Large intestine (tissue), 3 donors: Measurements from ENCODE around the gene MMP23B. TPM values are rescaled to one million over a fixed set of nuclear protein-coding genes. Genes with fewer than 3 reads are reported as not detected.
"Not testable (repeated sequence)": the region's sequence is repeated elsewhere in the genome, so short reads cannot be mapped to it uniquely, and the experiment has no call there.

Experiments
- DNase-seq, 2 donors: peaks; one replicate each; pipeline versions ENCODE4 v3.0.0 to v3.0.0-alpha.2; 2013
- H3K27ac ChIP-seq: one replicate; pipeline ENCODE4 v1.5.1; 2013; ENCODE audit warnings: low read length
- H3K27me3 ChIP-seq: 2 replicates; pipeline ENCODE4 v1.6.1; 2013; ENCODE audit warnings: low read length; ENCODE audit not compliant: control insufficient read depth, insufficient read depth
- H3K36me3 ChIP-seq: 2 replicates; pipeline ENCODE4 v1.6.1; 2013; ENCODE audit warnings: low read length; ENCODE audit not compliant: control insufficient read depth, insufficient read depth
- H3K4me1 ChIP-seq: one replicate; pipeline ENCODE4 v1.6.1; 2013; ENCODE audit warnings: low read length; ENCODE audit not compliant: control insufficient read depth, insufficient read depth
- H3K4me3 ChIP-seq: one replicate; pipeline ENCODE4 v1.5.1; 2013; ENCODE audit warnings: low read length
- H3K9me3 ChIP-seq: one replicate; pipeline ENCODE4 v1.6.1; 2013; ENCODE audit warnings: mild to moderate bottlenecking, low read depth, low read length, moderate library complexity; ENCODE audit not compliant: control insufficient read depth
- WGBS: methylation state at CpG from one replicate; pipeline ENCODE4 v1.1.5; 2013; ENCODE audit warnings: low lambda C conversion rate; ENCODE audit not compliant: insufficient coverage; 5-methylcytosine and 5-hydroxymethylcytosine counted together
- polyA plus RNA-seq: library from polyadenylated mRNA; unstranded; fragments of 120-200 nt; gene quantifications from one replicate; pipeline ENCODE4 v1.2.1, GENCODE V29; 2013

The MMP23B gene
- polyA plus RNA-seq, 1 donor: 10.7 TPM

DNA sequence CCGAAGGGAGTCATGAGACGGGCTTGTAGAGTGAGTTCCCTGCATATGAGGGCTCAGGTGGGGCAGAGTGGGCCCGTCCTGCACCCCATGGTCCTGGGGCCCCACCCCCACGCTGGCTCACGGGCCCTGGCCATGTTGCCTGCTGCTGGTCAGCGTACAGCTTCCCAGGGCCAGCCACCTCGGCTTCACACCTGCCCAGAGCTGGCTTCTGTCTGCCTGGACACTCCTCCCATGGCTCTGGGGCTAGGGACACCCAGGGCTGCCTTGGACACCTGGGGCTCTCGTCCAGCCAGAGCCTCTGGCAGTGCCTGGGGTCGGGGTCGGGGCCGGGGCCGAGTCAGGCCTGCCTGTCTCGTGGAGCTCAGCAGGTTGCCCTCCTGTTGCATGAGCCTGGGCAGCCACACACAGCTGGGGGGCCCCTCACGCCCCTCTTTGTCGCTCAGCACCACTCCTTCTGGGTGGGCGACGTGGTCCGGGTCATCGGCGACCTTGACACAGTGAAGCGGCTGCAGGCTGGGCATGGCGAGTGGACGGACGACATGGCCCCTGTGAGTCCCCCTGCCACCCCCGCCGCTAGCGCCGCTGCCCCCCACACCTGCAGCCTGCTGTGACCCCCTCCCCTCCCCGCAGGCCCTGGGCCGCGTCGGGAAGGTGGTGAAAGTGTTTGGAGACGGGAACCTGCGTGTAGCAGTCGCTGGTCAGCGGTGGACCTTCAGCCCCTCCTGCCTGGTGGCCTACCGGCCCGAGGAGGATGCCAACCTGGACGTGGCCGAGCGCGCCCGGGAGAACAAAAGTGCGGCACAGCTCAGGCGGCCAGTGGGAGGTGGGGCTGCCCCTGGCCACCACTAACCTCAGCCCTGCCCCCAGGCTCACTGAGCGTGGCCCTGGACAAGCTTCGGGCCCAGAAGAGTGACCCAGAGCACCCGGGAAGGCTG is 5.5 kb upstream of the MMP23B start:
- no peak for DNase-seq
- no peak overlapping the region for H3K4me3 ChIP-seq
- H3K27me3 ChIP-seq: peaks cover 11% of the 10 kb centered on the region
- H3K4me1 ChIP-seq: peaks cover 2% of the 10 kb centered on the region
- H3K27ac ChIP-seq: no peak overlapping the region
- H3K36me3 ChIP-seq: peaks cover 19% of the 10 kb centered on the region
- H3K9me3 ChIP-seq: peaks cover 5% of the 10 kb centered on the region
- WGBS: no CpG with 5 or more reads among the region's 48 CpGs

DNA sequence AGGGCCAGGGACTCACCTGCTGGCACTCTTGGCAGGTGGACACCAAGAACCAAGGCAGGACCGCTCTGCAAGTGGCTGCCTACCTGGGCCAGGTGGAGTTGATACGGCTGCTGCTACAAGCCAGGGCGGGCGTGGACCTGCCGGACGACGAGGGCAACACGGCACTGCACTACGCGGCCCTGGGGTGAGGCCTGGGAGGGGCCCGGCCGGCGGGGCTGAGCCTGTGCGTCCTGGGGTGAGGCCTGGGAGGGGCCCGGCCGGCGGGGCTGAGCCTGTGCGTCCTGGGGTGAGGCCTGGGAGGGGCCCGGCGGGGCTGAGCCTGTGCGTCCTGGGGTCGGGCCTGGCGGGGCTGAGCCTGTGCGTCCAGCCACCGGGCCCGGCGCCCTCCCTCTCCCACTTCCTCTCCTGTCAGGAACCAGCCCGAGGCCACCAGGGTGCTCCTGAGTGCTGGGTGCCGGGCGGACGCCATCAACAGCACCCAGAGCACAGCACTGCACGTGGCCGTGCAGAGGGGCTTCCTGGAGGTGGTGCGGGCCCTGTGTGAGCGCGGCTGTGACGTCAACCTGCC is 4.6 kb upstream of the MMP23B start:
- no peak overlapping the region for H3K27ac ChIP-seq
- peaks cover 5% of the 10 kb centered on the region for H3K9me3 ChIP-seq
- peaks cover 19% of the 10 kb centered on the region for H3K36me3 ChIP-seq
- DNase-seq: peak in 1 of 2 donors; percentile 55
- peaks cover 2% of the 10 kb centered on the region for H3K4me1 ChIP-seq
- no peak overlapping the region for H3K4me3 ChIP-seq
- peaks cover 17% of the 10 kb centered on the region for H3K27me3 ChIP-seq
- no CpG with 5 or more reads among the region's 37 CpGs for whole genome bisulfite sequencing

DNA sequence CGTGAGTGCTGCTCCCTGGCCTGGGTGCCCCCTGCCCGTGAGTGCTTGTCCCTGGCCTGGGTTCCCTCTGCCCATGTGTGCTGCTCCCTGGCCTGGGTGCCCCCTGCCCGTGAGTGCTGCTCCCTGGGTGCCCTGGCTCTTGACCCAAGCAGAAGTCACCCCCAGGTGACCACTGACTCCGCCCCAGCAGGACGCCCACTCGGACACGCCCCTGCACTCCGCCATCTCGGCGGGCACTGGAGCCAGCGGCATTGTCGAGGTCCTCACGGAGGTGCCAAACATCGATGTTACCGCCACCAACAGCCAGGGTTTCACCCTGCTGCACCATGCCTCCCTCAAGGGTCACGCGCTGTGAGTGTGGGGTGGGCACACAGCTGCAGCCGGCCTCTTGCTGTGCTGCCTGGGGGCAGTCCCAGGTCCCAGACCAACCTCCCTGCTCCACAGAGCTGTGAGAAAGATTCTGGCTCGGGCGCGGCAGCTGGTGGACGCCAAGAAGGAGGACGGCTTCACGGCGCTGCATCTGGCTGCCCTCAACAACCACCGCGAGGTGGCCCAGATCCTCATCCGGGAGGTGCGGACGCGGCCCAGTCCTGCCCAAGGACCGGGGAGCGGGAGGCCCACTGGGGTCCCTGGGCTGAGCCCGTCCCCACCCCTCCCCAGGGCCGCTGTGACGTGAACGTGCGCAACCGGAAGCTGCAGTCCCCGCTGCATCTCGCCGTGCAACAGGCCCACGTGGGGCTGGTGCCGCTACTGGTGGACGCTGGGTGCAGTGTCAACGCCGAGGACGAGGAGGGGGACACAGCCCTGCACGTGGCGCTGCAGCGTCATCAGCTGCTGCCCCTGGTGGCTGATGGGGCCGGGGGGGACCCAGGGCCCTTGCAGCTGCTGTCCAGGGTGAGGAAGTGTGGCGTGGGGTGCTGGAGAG is 3.9 kb upstream of the MMP23B start:
- H3K4me1 ChIP-seq: peaks cover 2% of the 10 kb centered on the region
- WGBS: no CpG with 5 or more reads among the region's 53 CpGs
- no peak for DNase-seq
- H3K27me3 ChIP-seq: peaks cover 17% of the 10 kb centered on the region
- no peak overlapping the region for H3K4me3 ChIP-seq
- no peak overlapping the region for H3K27ac ChIP-seq
- H3K9me3 ChIP-seq: peaks cover 5% of the 10 kb centered on the region
- H3K36me3 ChIP-seq: peaks cover 19% of the 10 kb centered on the region

DNA sequence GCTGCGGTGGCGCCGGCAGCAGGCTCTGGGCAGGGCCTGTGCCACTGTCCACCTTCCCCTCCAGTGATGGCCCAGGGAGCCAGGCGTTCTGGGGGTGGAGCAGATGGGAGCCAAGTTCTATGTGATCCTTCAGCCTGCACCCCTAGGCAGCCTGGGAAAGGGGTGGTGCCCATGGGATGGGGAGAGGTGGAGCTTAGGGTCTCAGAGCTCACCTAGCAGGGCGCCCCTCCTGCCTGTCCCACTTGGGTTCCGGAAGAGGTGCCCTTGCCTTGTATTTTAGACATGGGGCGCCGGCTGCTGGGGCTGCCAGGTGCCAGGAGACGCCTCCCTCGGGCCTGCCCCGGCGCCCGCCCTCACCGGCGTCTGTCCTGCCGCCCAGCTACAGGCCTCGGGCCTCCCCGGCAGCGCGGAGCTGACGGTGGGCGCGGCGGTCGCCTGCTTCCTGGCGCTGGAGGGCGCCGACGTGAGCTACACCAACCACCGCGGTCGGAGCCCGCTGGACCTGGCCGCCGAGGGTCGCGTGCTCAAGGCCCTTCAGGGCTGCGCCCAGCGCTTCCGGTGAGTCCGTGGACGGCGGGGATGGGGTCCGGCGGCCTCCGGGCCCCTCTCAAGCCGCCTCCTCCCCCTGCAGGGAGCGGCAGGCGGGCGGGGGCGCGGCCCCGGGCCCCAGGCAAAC is 3.1 kb upstream of the MMP23B start:
- H3K36me3 ChIP-seq: peaks cover 16% of the 10 kb centered on the region
- peaks cover 17% of the 10 kb centered on the region for H3K27me3 ChIP-seq
- no peak overlapping the region for H3K4me3 ChIP-seq
- peaks cover 5% of the 10 kb centered on the region for H3K9me3 ChIP-seq
- no CpG with 5 or more reads among the region's 53 CpGs for WGBS
- H3K4me1 ChIP-seq: peaks cover 2% of the 10 kb centered on the region
- no peak overlapping the region for H3K27ac ChIP-seq
- DNase-seq: no peak

DNA sequence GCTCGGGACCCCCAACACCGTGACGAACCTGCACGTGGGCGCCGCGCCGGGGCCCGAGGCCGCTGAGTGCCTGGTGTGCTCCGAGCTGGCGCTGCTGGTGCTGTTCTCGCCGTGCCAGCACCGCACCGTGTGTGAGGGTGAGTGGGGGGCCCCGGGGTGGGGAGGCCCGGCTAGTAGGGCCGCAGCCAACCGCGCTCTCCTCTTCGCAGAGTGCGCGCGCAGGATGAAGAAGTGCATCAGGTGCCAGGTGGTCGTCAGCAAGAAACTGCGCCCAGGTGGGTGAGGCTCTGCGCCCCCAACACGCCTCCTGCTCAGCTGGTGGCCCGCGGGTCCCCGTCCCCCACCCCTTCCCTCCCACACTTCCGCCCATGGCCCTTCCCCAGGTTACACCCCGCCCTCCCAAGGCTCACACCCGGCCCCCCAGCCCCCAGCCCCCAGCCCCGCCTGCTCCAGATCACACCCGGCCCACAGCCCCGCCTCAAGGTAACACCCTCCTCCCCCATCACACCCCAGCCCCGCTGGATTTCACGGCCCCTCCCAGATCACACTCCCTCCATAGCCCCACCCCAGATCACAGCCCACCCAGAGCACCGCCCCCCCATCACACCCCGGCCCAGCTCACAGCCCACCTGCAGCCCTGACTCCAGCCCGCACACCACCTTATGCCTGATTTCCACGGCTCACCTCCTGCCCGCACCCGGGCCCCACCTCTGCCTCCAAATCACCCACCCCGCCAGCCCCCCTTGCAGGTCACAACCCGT is 2.4 kb upstream of the MMP23B start:
- WGBS: no CpG with 5 or more reads among the region's 48 CpGs
- Histone ChIP-seq H3K36me3 (peaks cover 14% of the 10 kb centered on the region), H3K4me1 (peaks cover 2% of the 10 kb centered on the region), H3K27ac (no peak overlapping the region), H3K27me3 (peaks cover 17% of the 10 kb centered on the region), H3K4me3 (no peak overlapping the region), H3K9me3 (peaks cover 5% of the 10 kb centered on the region)
- DNase-seq: no peak

DNA sequence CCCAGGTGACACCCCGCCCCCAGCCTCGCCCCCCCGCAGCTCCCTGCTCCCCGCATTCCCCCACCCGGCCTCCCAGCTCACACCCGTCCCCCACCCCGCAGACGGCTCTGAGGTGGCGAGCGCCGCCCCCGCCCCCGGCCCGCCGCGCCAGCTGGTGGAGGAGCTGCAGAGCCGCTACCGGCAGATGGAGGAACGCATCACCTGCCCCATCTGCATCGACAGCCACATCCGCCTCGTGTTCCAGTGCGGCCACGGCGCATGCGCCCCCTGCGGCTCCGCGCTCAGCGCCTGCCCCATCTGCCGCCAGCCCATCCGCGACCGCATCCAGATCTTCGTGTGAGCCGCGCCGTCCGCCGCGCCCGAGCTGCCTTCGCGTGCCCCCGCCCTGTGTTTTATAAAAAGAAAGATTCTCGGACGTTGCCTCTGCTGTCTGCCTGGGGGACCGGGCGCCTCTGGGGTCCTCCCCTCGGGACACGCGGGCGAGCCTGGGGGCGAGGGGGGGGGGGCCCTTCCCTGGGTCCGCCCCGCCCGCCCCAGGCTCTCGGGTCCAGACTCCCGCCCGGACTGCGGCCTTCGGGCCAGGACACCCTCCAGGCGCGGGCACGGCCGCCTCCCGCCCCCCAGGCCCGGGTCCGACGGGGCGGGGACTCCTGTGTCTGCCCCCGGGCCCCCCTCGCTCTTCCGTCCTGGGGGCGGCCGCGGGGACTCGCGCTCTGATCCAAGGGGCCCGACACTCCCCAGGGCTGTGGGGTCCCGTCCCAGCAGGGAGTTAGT is 1.6 kb upstream of the MMP23B start:
- peak; percentile 83 to 84 for DNase-seq
- Histone ChIP-seq H3K36me3 (peaks cover 10% of the 10 kb centered on the region), H3K4me3 (no peak overlapping the region), H3K27ac (no peak overlapping the region), H3K27me3 (peaks cover 17% of the 10 kb centered on the region), H3K4me1 (peaks cover 2% of the 10 kb centered on the region), H3K9me3 (peaks cover 5% of the 10 kb centered on the region)
- no CpG with 5 or more reads among the region's 81 CpGs for WGBS

DNA sequence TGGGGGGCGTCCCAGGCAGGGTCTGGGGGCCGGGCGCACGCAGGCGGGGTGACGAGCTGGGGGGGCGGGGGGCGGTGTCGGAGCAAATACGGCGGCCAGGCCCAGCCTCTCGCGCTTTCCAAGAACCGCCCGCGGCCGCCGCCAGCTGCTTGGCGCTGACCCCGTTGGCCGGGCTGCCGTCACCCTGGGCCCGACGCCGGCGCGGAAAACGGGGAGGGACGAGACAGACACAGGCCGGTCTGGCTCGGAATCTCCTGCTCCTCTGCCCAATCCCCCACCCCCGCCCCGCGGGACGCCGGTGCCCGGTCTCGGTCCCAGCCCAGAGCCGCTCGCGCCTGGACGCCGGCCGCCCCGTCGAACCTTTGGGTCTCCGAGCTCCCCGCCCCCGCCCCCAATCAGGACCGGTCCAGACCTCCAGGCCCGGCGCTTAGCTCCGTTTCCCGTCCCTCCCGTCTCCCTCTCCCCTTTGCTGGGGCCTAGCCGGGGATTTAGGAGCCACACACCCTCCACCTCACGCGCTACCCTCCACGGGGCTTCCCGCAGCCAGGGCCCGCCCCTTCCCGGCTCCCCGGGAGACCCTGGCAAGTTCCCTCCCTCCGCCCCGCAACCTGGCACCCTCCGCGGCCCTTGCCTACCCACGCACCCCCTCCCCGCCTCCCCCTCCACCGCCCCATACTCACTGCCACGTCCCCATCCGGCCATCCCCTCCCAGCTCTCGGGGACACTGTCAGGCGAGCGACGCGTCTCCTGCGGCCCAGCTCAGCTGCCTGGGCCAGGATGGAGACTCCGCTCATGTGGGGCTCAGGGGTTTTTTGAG is 800 bp upstream of the MMP23B start:
- Histone ChIP-seq H3K27ac (peak overlapping the region; percentile 72), H3K36me3 (peaks cover 10% of the 10 kb centered on the region), H3K4me1 (peaks cover 2% of the 10 kb centered on the region), H3K9me3 (peaks cover 5% of the 10 kb centered on the region), H3K27me3 (peaks cover 17% of the 10 kb centered on the region), H3K4me3 (peak overlapping the region; percentile 21)
- peak; percentile 36 to 55 for DNase-seq
- no CpG with 5 or more reads among the region's 79 CpGs for WGBS

DNA sequence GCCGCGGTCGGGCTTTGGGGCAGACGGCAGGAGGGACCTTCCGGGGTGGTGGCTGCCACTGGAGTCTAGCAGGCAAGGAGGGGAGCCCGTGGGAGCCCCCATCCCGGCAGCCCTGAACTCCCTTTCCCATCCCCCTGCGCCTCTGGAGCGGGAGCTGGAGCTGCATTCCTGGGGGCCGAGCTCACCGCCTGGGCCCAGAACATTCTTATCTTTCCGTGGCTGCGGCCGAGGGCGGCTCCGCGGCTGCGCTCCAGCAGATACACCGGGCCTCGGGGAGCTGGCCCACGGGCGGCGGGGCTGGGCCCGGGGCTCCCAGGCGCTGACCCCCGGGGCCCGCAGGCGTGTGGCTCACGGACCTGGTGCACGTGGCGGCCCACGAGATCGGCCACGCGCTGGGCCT is 1.4 kb downstream of the MMP23B start:
- not testable (repeated sequence) for H3K4me3 ChIP-seq, H3K36me3 ChIP-seq

More for the DNA sequence above, 1.4 kb downstream of the MMP23B start:
- H3K4me1 ChIP-seq, DNase-seq, H3K9me3 ChIP-seq, H3K27ac ChIP-seq: not testable (repeated sequence)
- no CpG with 5 or more reads among the region's 35 CpGs for WGBS
- peaks cover 17% of the 10 kb centered on the region for H3K27me3 ChIP-seq
